ENCODE measurements around the gene QRFPR.
"Not testable (repeated sequence)": the region's sequence is repeated elsewhere in the genome, so short reads cannot be mapped to it uniquely, and the experiment has no call there.

GRCh38 chr4:121313430-121313829, 67.4 kb downstream of the QRFPR start:
- TF ChIP-seq, protein P1, sequence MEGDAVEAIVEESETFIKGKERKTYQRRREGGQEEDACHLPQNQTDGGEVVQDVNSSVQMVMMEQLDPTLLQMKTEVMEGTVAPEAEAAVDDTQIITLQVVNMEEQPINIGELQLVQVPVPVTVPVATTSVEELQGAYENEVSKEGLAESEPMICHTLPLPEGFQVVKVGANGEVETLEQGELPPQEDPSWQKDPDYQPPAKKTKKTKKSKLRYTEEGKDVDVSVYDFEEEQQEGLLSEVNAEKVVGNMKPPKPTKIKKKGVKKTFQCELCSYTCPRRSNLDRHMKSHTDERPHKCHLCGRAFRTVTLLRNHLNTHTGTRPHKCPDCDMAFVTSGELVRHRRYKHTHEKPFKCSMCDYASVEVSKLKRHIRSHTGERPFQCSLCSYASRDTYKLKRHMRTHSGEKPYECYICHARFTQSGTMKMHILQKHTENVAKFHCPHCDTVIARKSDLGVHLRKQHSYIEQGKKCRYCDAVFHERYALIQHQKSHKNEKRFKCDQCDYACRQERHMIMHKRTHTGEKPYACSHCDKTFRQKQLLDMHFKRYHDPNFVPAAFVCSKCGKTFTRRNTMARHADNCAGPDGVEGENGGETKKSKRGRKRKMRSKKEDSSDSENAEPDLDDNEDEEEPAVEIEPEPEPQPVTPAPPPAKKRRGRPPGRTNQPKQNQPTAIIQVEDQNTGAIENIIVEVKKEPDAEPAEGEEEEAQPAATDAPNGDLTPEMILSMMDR (IDR thresholded peaks at IDR 0.05 in 8 of 11, conservative IDR thresholded peaks at IDR 0.05 in 3 of 11) = not testable (repeated sequence)
- TF ChIP-seq POLR2AphosphoS5 (IDR thresholded peaks at IDR 0.05) = not testable (repeated sequence)

All from spleen (tissue), 7 donors.